ENCODE results near the gene CAVIN4.

CAVIN4 gene

GRCh38 chr9:100577776-100578448 lies at the start of gene CAVIN4:
CAVIN4 (plus strand) TSS chr9:100578079; CDS start chr9:100578144, 65 bp downstream.
- DNase-seq (ENCODE audit: low read depth, low spot score): no peak

GRCh38 chr9:100534401-100534800 lies 43.5 kb upstream of the CAVIN4 start:
- DNase-seq (ENCODE audit: low read depth, low spot score): no peak

GRCh38 chr9:100540327-100540726 lies 37.6 kb upstream of the CAVIN4 start:
- no peak for DNase-seq (ENCODE audit: low read depth, low spot score)

DNA sequence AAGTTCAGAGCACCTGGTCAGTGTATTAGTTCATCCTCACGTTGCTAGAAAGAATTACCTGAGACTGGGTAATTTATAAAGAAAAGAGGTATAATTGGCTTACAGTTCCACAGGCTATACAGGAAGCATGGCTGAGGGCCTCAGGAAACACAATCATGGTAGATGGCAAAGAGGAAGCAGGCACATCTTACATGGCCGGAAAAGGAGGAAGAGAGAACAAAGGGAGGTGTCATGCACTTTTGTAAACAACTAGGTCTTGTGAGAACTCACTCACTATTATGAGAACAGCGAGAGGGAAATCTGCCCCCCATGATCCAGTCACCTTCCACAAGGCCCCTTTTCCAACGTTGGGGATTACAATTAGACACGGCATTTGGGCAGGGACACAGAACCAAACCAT lies 28.8 kb upstream of the CAVIN4 start:
- no peak for DNase-seq (ENCODE audit: low read depth, low spot score)

- DNase-seq (ENCODE audit: low read depth, low spot score): no peak
These were observed 22.9 kb upstream of the CAVIN4 start for GRCh38 chr9:100554935-100555401.

- DNase-seq (ENCODE audit: low read depth, low spot score): no peak
These were observed 22.4 kb upstream of the CAVIN4 start for GRCh38 chr9:100555471-100555870.

DNA sequence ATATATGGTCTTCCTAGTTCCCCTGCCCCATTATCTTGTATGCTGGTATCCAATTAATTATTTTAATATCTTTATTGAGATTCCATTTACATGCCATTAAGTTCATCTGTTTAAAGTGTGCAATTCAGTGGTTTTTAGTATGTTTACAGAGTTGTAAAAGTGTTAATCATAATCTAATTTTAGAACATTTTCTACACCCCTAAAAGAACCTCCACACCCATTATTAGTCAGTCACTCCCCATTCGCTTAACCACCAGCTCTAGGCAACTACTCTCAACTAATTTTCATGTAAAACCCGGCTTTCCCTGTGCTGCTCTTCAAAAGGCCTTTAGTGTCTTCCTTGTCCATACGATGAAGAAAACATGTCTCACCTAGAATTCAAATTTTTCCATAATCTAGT lies 20.8 kb upstream of the CAVIN4 start:
- DNase-seq (ENCODE audit: low read depth, low spot score): no peak

DNA sequence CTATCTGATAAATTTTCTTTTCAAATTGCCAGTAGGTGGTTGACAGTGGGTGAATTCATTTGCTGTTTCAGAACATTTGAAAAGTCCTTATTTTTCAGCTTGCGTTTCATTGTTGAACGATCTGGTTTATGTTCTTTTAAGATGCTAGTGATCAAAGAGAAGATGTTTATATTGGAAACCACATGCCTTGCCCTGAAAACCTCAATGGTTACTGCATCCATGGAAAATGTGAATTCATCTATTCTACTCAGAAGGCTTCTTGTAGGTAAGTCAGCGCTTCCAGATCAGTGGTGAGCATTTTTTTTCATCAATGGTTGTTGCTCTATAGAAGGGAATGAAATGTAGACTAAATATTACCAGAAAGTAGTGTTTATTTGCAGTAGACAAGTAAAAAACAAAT lies 16.6 kb upstream of the CAVIN4 start:
- peak; percentile 2 for DNase-seq (ENCODE audit: low read depth, low spot score)

- no peak for DNase-seq (ENCODE audit: low read depth, low spot score)
These were observed 10.0 kb upstream of the CAVIN4 start for GRCh38 chr9:100567856-100568255.

GRCh38 chr9:100573655-100574260 lies 4.1 kb upstream of the CAVIN4 start:
- DNase-seq (ENCODE audit: low read depth, low spot score): no peak

DNA sequence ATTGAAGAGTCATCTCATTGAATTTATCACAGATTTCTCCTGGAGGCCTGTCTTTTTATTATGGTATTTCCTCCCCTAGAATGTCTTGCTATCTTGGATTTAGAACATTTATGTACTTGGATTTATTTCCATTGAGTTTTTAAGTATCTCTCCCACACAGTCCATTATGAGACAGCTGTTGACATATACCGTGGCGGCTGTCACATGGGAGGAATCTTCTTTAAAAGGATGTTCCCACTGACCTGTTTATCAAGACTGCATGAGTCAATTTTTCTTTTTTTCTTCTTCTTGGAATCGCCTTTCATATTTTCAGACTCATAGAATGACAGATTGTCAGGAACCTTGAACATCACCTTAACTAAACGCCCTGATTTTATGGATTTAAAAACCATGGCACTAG lies 2.9 kb upstream of the CAVIN4 start:
- DNase-seq (ENCODE audit: low read depth, low spot score): no peak

DNA sequence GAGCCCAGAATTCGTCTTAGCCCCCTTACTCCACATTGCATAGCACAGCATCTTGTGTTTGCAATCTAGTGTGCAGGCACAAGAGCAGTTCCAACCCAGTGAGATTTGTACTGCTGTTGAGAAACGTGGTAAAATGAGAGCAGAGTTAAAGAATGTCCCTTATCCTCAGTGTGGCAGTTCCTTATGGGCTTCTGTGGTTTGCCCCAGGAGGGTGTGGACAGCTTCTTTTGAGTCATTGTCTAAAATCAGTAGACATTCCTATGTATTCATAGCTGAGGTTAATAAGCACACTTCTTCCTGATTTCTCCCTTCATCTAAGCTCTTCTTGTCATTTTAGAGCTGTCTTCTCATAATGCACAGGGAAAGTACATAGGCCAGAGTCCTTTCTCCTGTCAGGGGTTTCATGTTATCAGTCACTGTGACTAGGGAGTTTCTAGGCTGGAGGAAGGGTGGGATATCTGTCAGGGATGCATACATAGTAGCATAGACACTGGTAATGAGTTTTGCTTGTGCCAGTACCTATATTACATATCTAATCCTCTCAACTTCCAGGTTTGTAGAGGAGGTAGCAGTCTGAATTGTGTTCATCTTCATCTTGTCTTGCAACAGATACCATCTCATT lies 2.0 kb upstream of the CAVIN4 start:
- no peak for DNase-seq (ENCODE audit: low read depth, low spot score)

DNA sequence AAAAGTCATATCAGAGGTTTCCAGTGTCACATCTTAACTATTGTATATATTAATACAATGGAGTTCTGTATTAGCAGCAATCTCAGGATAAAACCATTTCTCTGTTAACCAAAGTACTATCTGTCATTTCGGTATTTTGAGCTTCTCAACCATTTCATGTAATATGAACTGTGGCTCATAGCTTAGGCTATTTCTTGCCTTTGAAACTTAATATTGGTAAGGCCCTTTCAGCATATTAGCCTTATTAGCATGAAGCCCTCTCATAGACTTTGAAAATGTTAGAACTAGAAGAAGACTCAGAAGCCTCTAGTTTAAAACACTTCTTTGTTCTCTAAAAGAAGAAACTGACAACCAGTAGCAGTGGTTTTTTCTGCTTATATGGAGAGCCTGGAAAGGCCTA lies 731 bp downstream of the CAVIN4 start:
- DNase-seq (ENCODE audit: low read depth, low spot score): no peak

DNA sequence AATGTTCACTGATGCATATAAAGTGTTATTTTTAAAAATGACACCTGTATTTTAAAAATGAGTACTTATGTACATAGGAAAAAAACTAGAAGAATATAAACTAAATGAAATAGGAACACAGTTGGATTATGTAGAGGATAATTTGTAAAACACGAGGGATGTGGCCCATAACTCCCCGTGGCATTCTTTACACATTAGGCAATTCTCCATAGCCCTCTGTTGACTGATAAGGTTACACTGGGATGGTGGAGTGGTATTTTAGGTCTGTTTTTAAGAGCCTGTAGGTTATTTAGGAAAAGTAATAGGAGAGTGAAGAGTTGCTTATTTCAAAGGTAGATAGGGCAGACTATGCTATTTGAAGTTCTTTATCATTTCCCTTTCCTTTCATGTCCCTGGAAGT lies 1.8 kb downstream of the CAVIN4 start:
- DNase-seq (ENCODE audit: low read depth, low spot score): no peak

DNA sequence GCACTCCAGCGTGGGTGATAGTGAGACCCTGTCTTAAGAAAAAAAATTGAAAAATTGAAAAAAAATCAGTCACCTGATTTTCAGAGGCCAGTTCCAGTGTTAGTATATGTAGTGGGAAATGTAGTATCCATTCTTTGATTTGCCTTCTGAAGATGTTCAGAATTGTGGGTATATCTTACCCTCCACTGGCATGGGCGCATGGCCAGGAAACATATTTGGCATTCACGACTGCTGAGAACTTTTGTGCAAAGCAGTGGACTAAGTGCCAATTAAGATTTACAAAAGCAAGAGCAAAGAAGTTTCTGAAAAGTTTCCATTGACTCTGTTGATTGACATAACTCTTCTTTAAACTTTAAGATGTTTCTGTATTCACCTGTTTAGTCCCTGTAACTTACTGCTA lies 2.4 kb downstream of the CAVIN4 start:
- DNase-seq (ENCODE audit: low read depth, low spot score): no peak

- DNase-seq (ENCODE audit: low read depth, low spot score): no peak
These were observed 3.2 kb downstream of the CAVIN4 start for GRCh38 chr9:100581081-100581480.

DNA sequence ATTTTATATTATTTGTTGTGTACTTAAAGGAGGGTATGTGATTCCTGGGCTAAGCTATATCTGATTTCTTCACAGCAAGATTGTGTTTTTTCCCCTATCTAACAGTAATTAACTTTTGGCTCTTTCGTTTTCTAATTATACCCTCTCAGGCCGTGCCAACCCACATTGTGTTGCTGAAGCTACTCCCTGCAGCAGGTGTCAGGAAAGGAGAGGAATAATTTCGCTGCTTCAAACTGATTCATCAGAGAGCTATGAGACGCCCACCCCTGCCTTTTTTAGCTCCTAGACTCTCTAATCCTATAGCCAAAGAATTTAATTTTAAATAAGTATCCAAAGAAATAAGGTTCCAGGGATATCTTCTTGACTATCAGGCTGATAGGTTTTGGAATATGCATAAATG lies 3.8 kb downstream of the CAVIN4 start:
- DNase-seq (ENCODE audit: low read depth, low spot score): no peak

GRCh38 chr9:100583014-100583802 lies 5.3 kb downstream of the CAVIN4 start:
- DNase-seq (ENCODE audit: low read depth, low spot score): no peak

- no peak for DNase-seq (ENCODE audit: low read depth, low spot score)
These were observed 7.1 kb downstream of the CAVIN4 start for GRCh38 chr9:100584951-100585350.

- no peak for DNase-seq (ENCODE audit: low read depth, low spot score)
These were observed 8.2 kb downstream of the CAVIN4 start for GRCh38 chr9:100586093-100586492.

DNA sequence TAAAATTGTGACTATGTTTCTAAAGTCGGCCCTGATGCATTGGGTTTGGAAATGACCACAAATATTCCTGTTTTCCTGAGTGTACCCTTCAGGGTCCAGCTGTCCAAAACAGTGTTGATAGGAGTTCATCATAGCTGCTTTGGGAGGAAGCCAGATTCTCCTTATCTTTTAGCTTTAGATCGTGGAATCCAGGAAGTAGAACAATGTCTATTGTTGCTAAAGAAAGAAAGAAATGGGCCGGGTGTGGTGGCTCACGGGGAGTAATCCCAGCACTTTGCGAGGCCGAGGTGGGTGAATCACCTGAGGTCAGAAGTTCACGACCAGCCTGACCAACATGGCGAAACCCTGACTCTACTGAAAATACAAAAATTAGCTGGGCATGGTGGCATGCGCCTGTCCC lies 9.5 kb downstream of the CAVIN4 start:
- DNase-seq (ENCODE audit: low read depth, low spot score): no peak

- no peak for DNase-seq (ENCODE audit: low read depth, low spot score)
These were observed 11.7 kb downstream of the CAVIN4 start for GRCh38 chr9:100589582-100589981.
